AG04449 (cell line): Measurements from ENCODE around the gene ANTXR1.

Source experiments
- CTCF ChIA-PET: fragments of 350-600 bp; formaldehyde crosslinking; extraction: SDS; loops from one replicate; lab custom pipeline; 2021; ENCODE audit warnings: antibody characterized with exemption; lab: Yijun Ruan, JAX
- POLR2A ChIA-PET: fragments of 400-600, 350-600 bp; formaldehyde crosslinking; extraction: SDS; loops from one replicate; lab custom pipeline; 2020; ENCODE audit warnings: antibody characterized with exemption, inconsistent platforms; lab: Yijun Ruan, JAX
- DNase-seq: peaks from one replicate; pipeline ENCODE4 v3.0.0-alpha.2; 2010; ENCODE audit warnings: low read depth, low spot score
- H3K4me3 ChIP-seq: 2 replicates; pipeline ENCODE4 v1.5.1; 2011; ENCODE audit warnings: low read depth, mild to moderate bottlenecking, control low read depth, low read length
- CTCF ChIP-seq: IDR thresholded peaks from one replicate; pipeline ENCODE4 v1.5.1; 2011; ENCODE audit warnings: mild to moderate bottlenecking, moderate library complexity, low read length, control low read depth, inconsistent platforms; ENCODE audit not compliant: insufficient read depth; ENCODE audit errors: missing control alignments

The ANTXR1 gene

GRCh38 chr2:69165091-69165880 is 152.3 kb downstream of the ANTXR1 start:
- H3K4me3 ChIP-seq: no peak overlapping the region
- POLR2A ChIA-PET: interaction anchor here (0.9 kb wide), 1 partner anchor 31 kb away, joined by 3 read pairs; no protein-coding TSS in a partner anchor
- DNase-seq: no peak
- CTCF ChIA-PET: interaction anchor here (0.8 to 1.6 kb wide), 10 partner anchors 8 to 152 kb away, joined by 3 to 7 read pairs (median 3); partner anchors contain the start of gene ANTXR1
- TF ChIP-seq CTCF: no peak

- DNase-seq: no peak
- POLR2A ChIA-PET: no interaction called here
- no peak overlapping the region for H3K4me3 ChIP-seq
- CTCF ChIA-PET: no interaction called here
- no peak for TF ChIP-seq CTCF
Observed at GRCh38 chr2:69166465-69166811, 153.5 kb downstream of the ANTXR1 start.

- ChIA-PET CTCF (no interaction called here), POLR2A (no interaction called here)
- H3K4me3 ChIP-seq: no peak overlapping the region
- no peak for DNase-seq
- TF ChIP-seq CTCF: no peak
Observed at GRCh38 chr2:69166812-69167468, 154.0 kb downstream of the ANTXR1 start.

- no peak overlapping the region for H3K4me3 ChIP-seq
- no peak for DNase-seq
- ChIA-PET POLR2A (interaction anchor here (0.5 kb wide), 1 partner anchor 12 kb away, joined by 4 read pairs; no protein-coding TSS in a partner anchor), CTCF (no interaction called here)
- TF ChIP-seq CTCF: no peak
Observed at GRCh38 chr2:69167469-69167822, 154.5 kb downstream of the ANTXR1 start.

GRCh38 chr2:69168144-69168813 is 155.3 kb downstream of the ANTXR1 start:
- POLR2A ChIA-PET: interaction anchor here (0.5 kb wide), 1 partner anchor 11 kb away, joined by 4 read pairs; no protein-coding TSS in a partner anchor
- CTCF ChIA-PET: interaction anchor here (0.6 kb wide), 1 partner anchor 169 kb away, joined by 3 read pairs; no protein-coding TSS in a partner anchor
- H3K4me3 ChIP-seq: no peak overlapping the region
- no peak for DNase-seq
- TF ChIP-seq CTCF: no peak
